Small intestine (tissue), 4 donors: ENCODE data around the gene KRT23. TPM values are rescaled to one million over a fixed set of nuclear protein-coding genes. Genes with fewer than 3 reads are reported as not detected.

Experiments used
- polyA plus RNA-seq, 4 donors: library from polyadenylated mRNA; stranded (reverse) in 3 of 4; unstranded in 1 of 4; fragments of 200-250 nt in 3 of 4; fragments of 120-200 nt in 1 of 4; gene quantifications; one replicate each; pipeline versions ENCODE4 v1.2.1 to v1.2.3, GENCODE V29; 2013
- donor health status: healthy with polysubstance abuse.
- donor health status: Bipolar disorder and iron deficiency.
- donor health status: healthy.

KRT23 gene
- polyA plus RNA-seq, 4 donors = 0.66 to 0.82 TPM; not detected in 2

Other genes starting within 250 kb of the KRT23 start
- under 1 TPM in 1 of 4 donors, not detected in 3; 0.48 TPM for gene KRT24, start 233.9 kb downstream of the KRT23 start, polyA plus RNA-seq
- under 1 TPM in 1 of 4 donors, not detected in 3; 0.04 TPM for gene KRT25, start 182.3 kb downstream of the KRT23 start, polyA plus RNA-seq
- gene KRT26, start 165.4 kb downstream of the KRT23 start, polyA plus RNA-seq = not detected
- under 1 TPM in 1 of 4 donors, not detected in 3; 0.03 TPM for gene KRT27, start 155.1 kb downstream of the KRT23 start, polyA plus RNA-seq
- not detected for gene KRT28, start 137.7 kb downstream of the KRT23 start, polyA plus RNA-seq
- gene KRT10, start 115.0 kb downstream of the KRT23 start, polyA plus RNA-seq = 10 to 100 TPM; 18.7 to 51.3 (median 36.8) TPM
- 1 to 10 TPM in 2 of 4 donors, under 1 TPM in 2; 0.28 to 9.2 (median 3.1) TPM for gene KRT12, start 70.4 kb downstream of the KRT23 start, polyA plus RNA-seq
- gene KRT20, start 52.4 kb downstream of the KRT23 start, polyA plus RNA-seq = 1,000 to 10,000 TPM in 1 of 4 donors, 100 to 1,000 TPM in 2, 10 to 100 TPM in 1; 66.8 to 1,534 (median 545) TPM
- under 1 TPM in 2 of 4 donors, not detected in 2; 0.03 to 0.04 TPM for gene KRT39, start 29.3 kb upstream of the KRT23 start, polyA plus RNA-seq
- gene KRT40, start 46.7 kb upstream of the KRT23 start, polyA plus RNA-seq = under 1 TPM in 3 of 4 donors, not detected in 1; 0.10 to 0.45 (median 0.12) TPM
- gene KRTAP3-3, start 56.5 kb upstream of the KRT23 start, polyA plus RNA-seq = not detected
- gene KRTAP3-2, start 62.3 kb upstream of the KRT23 start, polyA plus RNA-seq = not detected
- gene KRTAP3-1, start 71.5 kb upstream of the KRT23 start, polyA plus RNA-seq = not detected
- under 1 TPM in 1 of 4 donors, not detected in 3; 0.04 TPM for gene KRTAP1-5, start 89.6 kb upstream of the KRT23 start, polyA plus RNA-seq
- not detected for gene KRTAP1-4, start 92.5 kb upstream of the KRT23 start, polyA plus RNA-seq
- not detected for gene KRTAP1-3, start 97.2 kb upstream of the KRT23 start, polyA plus RNA-seq
- gene KRTAP1-1, start 103.8 kb upstream of the KRT23 start, polyA plus RNA-seq = not detected
- gene KRTAP2-1, start 109.7 kb upstream of the KRT23 start, polyA plus RNA-seq = not detected
- gene KRTAP2-2, start 117.6 kb upstream of the KRT23 start, polyA plus RNA-seq = not detected
- gene KRTAP2-3, start 122.5 kb upstream of the KRT23 start, polyA plus RNA-seq = not detected
- gene KRTAP2-4, start 128.2 kb upstream of the KRT23 start, polyA plus RNA-seq = not detected
- not detected for gene KRTAP4-7, start 146.5 kb upstream of the KRT23 start, polyA plus RNA-seq
- gene KRTAP4-8, start 160.5 kb upstream of the KRT23 start, polyA plus RNA-seq = not detected
- gene KRTAP4-16, start 164.6 kb upstream of the KRT23 start, polyA plus RNA-seq = not detected
- not detected for gene KRTAP4-9, start 167.7 kb upstream of the KRT23 start, polyA plus RNA-seq
- gene KRTAP4-11, start 180.7 kb upstream of the KRT23 start, polyA plus RNA-seq = not detected
- gene KRTAP4-12, start 186.5 kb upstream of the KRT23 start, polyA plus RNA-seq = not detected
- not detected for gene KRTAP4-6, start 202.9 kb upstream of the KRT23 start, polyA plus RNA-seq
- gene KRTAP4-5, start 212.2 kb upstream of the KRT23 start, polyA plus RNA-seq = not detected
- not detected for gene KRTAP4-4, start 223.1 kb upstream of the KRT23 start, polyA plus RNA-seq
- not detected for gene KRTAP4-3, start 230.6 kb upstream of the KRT23 start, polyA plus RNA-seq
- not detected for gene KRTAP4-2, start 240.6 kb upstream of the KRT23 start, polyA plus RNA-seq
- not detected for gene KRTAP4-1, start 247.3 kb upstream of the KRT23 start, polyA plus RNA-seq